NT2/D1 (cell line): ENCODE measurements around the gene B3GLCT.
"Not testable (repeated sequence)": the region's sequence is repeated elsewhere in the genome, so short reads cannot be mapped to it uniquely, and the experiment has no call there.

Experiments used
- DNase-seq: peaks from one replicate; pipeline ENCODE4 v3.0.0-alpha.2; 2011; ENCODE audit warnings: low read depth, low spot score
- H3K27me3 ChIP-seq: 2 replicates; pipeline ENCODE4 v1.6.0; 2011; ENCODE audit warnings: mild to moderate bottlenecking; ENCODE audit not compliant: insufficient read length, insufficient read depth
- H3K36me3 ChIP-seq: 2 replicates; pipeline ENCODE4 v1.6.1; 2011; ENCODE audit warnings: mild to moderate bottlenecking, low read length, mixed read lengths; ENCODE audit not compliant: insufficient read depth, insufficient read length
- H3K4me1 ChIP-seq: 2 replicates; pipeline ENCODE4 v1.5.1; 2011; ENCODE audit not compliant: insufficient read depth, insufficient read length
- H3K4me3 ChIP-seq: 2 replicates; pipeline ENCODE4 v1.5.1; 2011; ENCODE audit warnings: low read depth; ENCODE audit not compliant: insufficient read length
- H3K9ac ChIP-seq: 2 replicates; pipeline ENCODE4 v1.6.0; 2011; ENCODE audit warnings: low read depth; ENCODE audit not compliant: insufficient read length
- H3K9me3 ChIP-seq: 2 replicates; pipeline ENCODE4 v1.5.1; 2011; ENCODE audit warnings: mild to moderate bottlenecking, low read length; ENCODE audit not compliant: insufficient read depth
- SUZ12 ChIP-seq: IDR thresholded peaks from 2 replicates; pipeline ENCODE4 v1.6.1; 2011; ENCODE audit not compliant: insufficient read length, insufficient read depth; ENCODE audit errors: extremely low read depth
- YY1 ChIP-seq: IDR thresholded peaks from 2 replicates; pipeline ENCODE4 v1.6.1; 2011; ENCODE audit not compliant: insufficient read length, insufficient read depth
- ZNF274 ChIP-seq: IDR thresholded peaks from 2 replicates; pipeline ENCODE4 v1.6.1; 2011; ENCODE audit warnings: mild to moderate bottlenecking, low read depth, low read length

The B3GLCT gene

DNA sequence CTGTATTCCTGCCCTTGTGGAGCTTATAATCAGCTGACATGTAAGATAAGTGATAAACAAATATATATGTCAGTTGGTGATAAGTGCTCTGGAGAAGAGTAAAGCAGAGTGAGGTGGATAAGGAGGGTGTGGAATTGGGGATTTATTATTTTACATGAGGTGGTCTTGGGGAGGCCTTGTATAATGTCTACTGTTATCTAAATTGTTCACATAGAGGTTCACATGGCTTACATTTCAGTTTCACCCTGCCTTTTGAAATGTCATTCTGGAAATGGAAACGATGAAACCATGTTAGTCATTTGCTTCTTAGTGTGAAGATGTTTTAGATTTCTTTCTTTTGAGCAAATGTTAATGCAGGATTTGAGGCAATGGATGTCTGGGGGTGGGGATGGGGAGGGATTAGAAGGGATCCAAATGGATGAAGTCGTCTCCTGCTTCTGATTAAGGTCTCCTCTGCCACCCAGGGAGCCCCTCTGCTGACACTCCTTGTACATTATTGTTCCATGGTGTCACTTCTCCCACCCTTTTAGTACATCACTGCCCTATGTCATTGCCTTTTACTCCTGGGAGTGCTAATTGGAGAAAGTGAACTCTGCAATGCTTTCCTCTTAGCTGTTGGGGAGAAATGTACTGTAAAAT is 14.0 kb downstream of the B3GLCT start:
- H3K36me3 ChIP-seq = no peaks in the 10 kb centered on the region
- no peak overlapping the region for H3K4me3 ChIP-seq
- H3K9ac ChIP-seq = no peak overlapping the region
- DNase-seq = no peak
- no peaks in the 10 kb centered on the region for H3K4me1 ChIP-seq
- TF ChIP-seq SUZ12 = no peak
- TF ChIP-seq YY1 = no peak
- TF ChIP-seq ZNF274 = no peak
- H3K27me3 ChIP-seq = no peaks in the 10 kb centered on the region
- H3K9me3 ChIP-seq = no peaks in the 10 kb centered on the region

DNA sequence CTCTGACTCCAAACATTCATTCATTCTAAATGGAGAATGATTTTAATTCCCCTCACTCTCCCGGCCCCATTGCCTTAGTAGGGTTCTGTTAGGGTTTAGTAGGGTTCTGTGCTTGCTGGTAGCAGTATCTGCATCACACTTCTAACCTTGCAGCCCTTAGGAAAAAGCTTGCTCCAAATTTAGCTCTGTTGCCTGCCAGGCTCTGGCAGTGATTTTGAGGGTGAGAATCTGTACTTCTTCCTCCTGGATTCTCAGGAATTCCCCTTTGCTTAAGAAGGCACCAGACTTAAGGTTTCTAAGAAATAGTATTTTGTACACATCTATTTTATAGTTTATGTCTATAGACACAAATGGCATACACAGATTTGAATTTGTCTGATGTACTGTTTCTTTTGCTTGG is 14.7 kb downstream of the B3GLCT start:
- H3K36me3 ChIP-seq = no peaks in the 10 kb centered on the region
- no peak overlapping the region for H3K4me3 ChIP-seq
- no peaks in the 10 kb centered on the region for H3K4me1 ChIP-seq
- H3K27me3 ChIP-seq = no peaks in the 10 kb centered on the region
- no peak for TF ChIP-seq ZNF274
- no peak for TF ChIP-seq YY1
- no peak for TF ChIP-seq SUZ12
- no peaks in the 10 kb centered on the region for H3K9me3 ChIP-seq
- no peak overlapping the region for H3K9ac ChIP-seq
- DNase-seq = no peak

GRCh38 chr13:31216916-31217315 is 17.1 kb downstream of the B3GLCT start:
- not testable (repeated sequence) for H3K9ac ChIP-seq, H3K9me3 ChIP-seq, H3K4me1 ChIP-seq, H3K4me3 ChIP-seq, DNase-seq, H3K27me3 ChIP-seq, H3K36me3 ChIP-seq

- H3K4me3 ChIP-seq = no peak overlapping the region
- H3K36me3 ChIP-seq = no peaks in the 10 kb centered on the region
- TF ChIP-seq SUZ12 (no peak), YY1 (no peak), ZNF274 (no peak)
- H3K4me1 ChIP-seq = no peaks in the 10 kb centered on the region
- no peaks in the 10 kb centered on the region for H3K9me3 ChIP-seq
- DNase-seq = no peak
- H3K9ac ChIP-seq = no peak overlapping the region
- no peaks in the 10 kb centered on the region for H3K27me3 ChIP-seq
Observed at GRCh38 chr13:31219909-31220598, 20.3 kb downstream of the B3GLCT start.

DNA sequence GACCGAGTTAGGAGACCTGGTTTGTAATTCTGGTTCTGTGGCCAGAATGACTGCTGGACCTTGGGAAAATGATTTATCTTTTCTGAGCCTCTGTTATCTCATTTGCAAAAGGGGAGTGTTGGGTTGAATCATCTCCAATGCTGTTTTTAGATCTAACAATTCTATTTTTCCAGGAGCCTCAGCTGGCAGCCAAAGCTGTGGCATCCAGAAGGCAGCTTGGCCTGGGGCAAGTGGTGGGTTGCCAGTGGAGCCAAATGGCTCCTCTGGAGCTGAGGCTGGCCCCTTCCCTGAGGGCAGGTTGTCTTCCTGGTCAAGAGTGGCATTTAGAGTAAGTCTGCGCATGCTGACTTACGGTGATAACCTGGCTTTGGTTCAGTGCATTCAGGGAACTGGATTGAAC is 21.3 kb downstream of the B3GLCT start:
- no peak for DNase-seq
- Histone ChIP-seq H3K36me3 (no peaks in the 10 kb centered on the region), H3K27me3 (no peaks in the 10 kb centered on the region), H3K4me3 (no peak overlapping the region), H3K4me1 (no peaks in the 10 kb centered on the region), H3K9me3 (no peaks in the 10 kb centered on the region), H3K9ac (no peak overlapping the region)
- TF ChIP-seq SUZ12 (no peak), YY1 (no peak), ZNF274 (no peak)

DNA sequence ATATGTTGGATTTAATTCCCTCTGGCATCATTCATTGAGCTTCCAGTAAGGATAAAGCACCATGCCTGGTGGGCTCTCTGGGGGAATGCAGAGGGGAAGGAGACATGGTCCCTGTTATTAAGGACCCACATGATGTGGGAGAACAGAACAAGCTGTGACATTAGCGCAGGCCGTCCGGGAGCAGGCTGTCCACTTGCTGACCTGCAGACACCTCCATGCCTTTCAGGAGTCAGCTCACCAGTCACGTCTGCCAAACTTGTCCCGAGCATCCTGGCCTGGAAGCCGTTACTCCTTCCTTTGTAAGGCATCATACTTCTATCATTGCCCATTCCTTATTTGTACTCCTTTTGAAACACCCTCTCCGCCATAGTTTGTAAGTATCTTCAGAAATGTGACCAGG is 23.4 kb downstream of the B3GLCT start:
- Histone ChIP-seq H3K4me1 (no peaks in the 10 kb centered on the region), H3K27me3 (no peaks in the 10 kb centered on the region), H3K4me3 (no peak overlapping the region), H3K9me3 (no peaks in the 10 kb centered on the region), H3K36me3 (no peaks in the 10 kb centered on the region), H3K9ac (no peak overlapping the region)
- TF ChIP-seq ZNF274 (no peak), SUZ12 (no peak), YY1 (no peak)
- DNase-seq = no peak

DNA sequence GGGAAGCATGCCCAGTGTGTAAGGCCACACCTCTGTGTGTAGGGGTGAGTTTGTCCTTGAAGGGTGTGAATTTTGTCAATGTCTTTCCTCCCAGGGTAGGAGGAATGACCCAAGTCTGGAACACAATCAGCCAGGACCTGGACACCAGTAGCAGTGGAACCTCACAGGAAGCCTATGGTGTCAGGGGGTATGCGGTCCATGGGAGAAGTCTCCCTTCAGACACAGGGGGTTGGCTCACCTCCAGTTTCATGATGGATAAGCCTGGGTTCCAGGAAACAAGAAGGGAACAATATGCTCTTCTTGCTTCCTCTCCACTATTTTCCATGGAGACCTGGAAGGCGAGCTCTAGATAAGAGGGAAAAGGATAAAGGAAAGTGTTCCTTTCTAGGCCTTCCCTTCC is 23.9 kb downstream of the B3GLCT start:
- no peaks in the 10 kb centered on the region for H3K9me3 ChIP-seq
- no peak for DNase-seq
- H3K9ac ChIP-seq = no peak overlapping the region
- H3K4me3 ChIP-seq = no peak overlapping the region
- H3K27me3 ChIP-seq = no peaks in the 10 kb centered on the region
- no peaks in the 10 kb centered on the region for H3K4me1 ChIP-seq
- TF ChIP-seq ZNF274 (no peak), SUZ12 (no peak), YY1 (no peak)
- no peaks in the 10 kb centered on the region for H3K36me3 ChIP-seq
